ENCODE data around the gene SCP2. TPM values are rescaled to one million over a fixed set of nuclear protein-coding genes. Genes with fewer than 3 reads are reported as not detected.

SCP2 gene
- total and polyA plus RNA-seq, 2 of the 4 experiments (the other 2 are of a cell fraction): 70.4 to 83.1 TPM

- in situ Hi-C loops (cut with MboI; ENCODE audit: low sequenced_read_pairs): loop anchor here (10.0 kb wide), 1 partner anchor 280 kb away; no protein-coding TSS in a partner anchor
- H2AFZ ChIP-seq (replicated peaks; ENCODE audit: low read length, poor library complexity): no peak overlapping the region
- no peak overlapping the region for H3K18ac ChIP-seq (ENCODE audit: low read depth, low read length)
- H2BK120ac ChIP-seq (ENCODE audit: low read depth, low read length): no peak overlapping the region
- no peak overlapping the region for H3K14ac ChIP-seq (replicated peaks; ENCODE audit: low read depth, low read length)
- no peaks in the 10 kb centered on the region for H3K4me1 ChIP-seq (ENCODE audit: control insufficient read depth, insufficient read depth, low read length)
- BruUV-seq (replicated peaks): no TSS peak
- H3K4me3 ChIP-seq (ENCODE audit: insufficient read depth, low read depth, low read length): no peak overlapping the region
- ChIA-PET CTCF (interaction anchor here (0.7 to 1.8 kb wide), 2 partner anchors 11 to 14 kb away, joined by 3 to 5 read pairs; no protein-coding TSS in a partner anchor), POLR2A (ENCODE audit: unreplicated experiment) (no interaction called here)
- H3K27ac ChIP-seq (ENCODE audit: insufficient read depth, low read length): no peak overlapping the region
- H4K91ac ChIP-seq (ENCODE audit: insufficient read depth, low read depth, low read length): no peak overlapping the region
- WGBS, 2 experiments (ENCODE audit: extremely low coverage in 2 of 2, insufficient read length in 1 of 2): no CpG with 5 or more reads among the region's 13 CpGs
- no peak overlapping the region for H4K8ac ChIP-seq (ENCODE audit: low read depth in 2 of 2, low read length in 2 of 2)
- no peak overlapping the region for H3K9ac ChIP-seq (ENCODE audit: low read depth, low read length)
- no peaks in the 10 kb centered on the region for H3K9me3 ChIP-seq (ENCODE audit: control insufficient read depth, insufficient read depth, low read length)
- no peak for DNase-seq
- no peaks in the 10 kb centered on the region for H3K27me3 ChIP-seq (ENCODE audit: control insufficient read depth, insufficient read depth, low read length)
- no peak for ATAC-seq (ENCODE audit: low read depth)
- H2BK5ac ChIP-seq (ENCODE audit: low read depth, low read length, poor library complexity, severe bottlenecking): no peak overlapping the region
- no peaks in the 10 kb centered on the region for H3K9me1 ChIP-seq (ENCODE audit: insufficient read depth, low read length)
- H3K4ac ChIP-seq (ENCODE audit: low read depth, low read length): no peak overlapping the region; the same call in 1 of the 2 replicates
- no peak overlapping the region for H2BK20ac ChIP-seq (ENCODE audit: low read depth, low read length)
- H4K5ac ChIP-seq (ENCODE audit: low read depth, low read length): no peak overlapping the region
- H3K23ac ChIP-seq (ENCODE audit: low read depth, low read length): no peak overlapping the region
- H4K20me1 ChIP-seq (ENCODE audit: insufficient read depth, low read length): no peaks in the 10 kb centered on the region
- no peak overlapping the region for H3K4me2 ChIP-seq (ENCODE audit: low read depth, low read length)
- TF ChIP-seq BHLHE40 (IDR thresholded peaks at IDR 0.05; ENCODE audit: low read depth, low read length): no peak
- TF ChIP-seq, protein P1, sequence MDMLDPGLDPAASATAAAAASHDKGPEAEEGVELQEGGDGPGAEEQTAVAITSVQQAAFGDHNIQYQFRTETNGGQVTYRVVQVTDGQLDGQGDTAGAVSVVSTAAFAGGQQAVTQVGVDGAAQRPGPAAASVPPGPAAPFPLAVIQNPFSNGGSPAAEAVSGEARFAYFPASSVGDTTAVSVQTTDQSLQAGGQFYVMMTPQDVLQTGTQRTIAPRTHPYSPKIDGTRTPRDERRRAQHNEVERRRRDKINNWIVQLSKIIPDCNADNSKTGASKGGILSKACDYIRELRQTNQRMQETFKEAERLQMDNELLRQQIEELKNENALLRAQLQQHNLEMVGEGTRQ (IDR thresholded peaks at IDR 0.05; ENCODE audit: low read depth, low read length): no peak
- TF ChIP-seq FOS (IDR thresholded peaks at IDR 0.05; ENCODE audit: low read depth, low read length): no peak
- TF ChIP-seq NFE2L2 (IDR thresholded peaks at IDR 0.05; ENCODE audit: low read depth, low read length): no peak
- no peak for TF ChIP-seq RFX5 (IDR thresholded peaks at IDR 0.05; ENCODE audit: low read depth, low read length)
- TF ChIP-seq CHD1 (IDR thresholded peaks at IDR 0.05; ENCODE audit: low read depth, low read length): no peak
- no peak for TF ChIP-seq SMC3 (IDR thresholded peaks at IDR 0.05; ENCODE audit: low read depth, low read length)
- no peak for TF ChIP-seq CEBPB (IDR thresholded peaks at IDR 0.05; ENCODE audit: low read depth, low read length)
- TF ChIP-seq MAZ (IDR thresholded peaks at IDR 0.05; ENCODE audit: borderline replicate concordance, low read depth, low read length): no peak
- TF ChIP-seq RAD21 (IDR thresholded peaks at IDR 0.05; ENCODE audit: low read length): no peak
- TF ChIP-seq RCOR1 (IDR thresholded peaks at IDR 0.05; ENCODE audit: insufficient replicate concordance, low read length): no peak
- intact Hi-C loops (cut with micrococcal nuclease): no loop called here
- no peak overlapping the region for H3K56ac ChIP-seq (ENCODE audit: extremely low read depth, insufficient read depth, low read length)
- dilution Hi-C loops (cut with HindIII; ENCODE audit: low sequenced_read_pairs, unreplicated experiment): no loop called here
- no peaks in the 10 kb centered on the region for H3K36me3 ChIP-seq (ENCODE audit: control insufficient read depth, insufficient read depth, low read length)
- no peak overlapping the region; the same call in 1 of the 2 replicates for H2AK5ac ChIP-seq (ENCODE audit: low read depth, low read length)
- H2BK15ac ChIP-seq (ENCODE audit: low read depth, low read length): no peak overlapping the region
- no peak overlapping the region for H2AK9ac ChIP-seq (replicated peaks; ENCODE audit: low read depth, low read length, poor library complexity)
- no peaks in the 10 kb centered on the region for H3K79me1 ChIP-seq (ENCODE audit: low read depth in 1 of 2, low read length in 2 of 2)
Measured at GRCh38 chr1:52904208-52904926, 22.7 kb upstream of the SCP2 start.
